Right lobe of liver (tissue), 4 donors: ENCODE results near the gene AGAP3.
A peak's percentile ranks its signal among the peaks of the same experiment; 100 is the strongest.

Experiments
- POLR2A ChIP-seq: fragments of 450-650 bp; IDR thresholded peaks from one replicate; pipeline ENCODE4 v1.6.1; 2017; ENCODE audit warnings: antibody characterized with exemption, mild to moderate bottlenecking
- TF ChIP-seq, protein P1 (sequence below), 4 donors: fragments of 200-600 bp in 3 of 4; fragments of 450-650 bp in 1 of 4; IDR thresholded peaks; one replicate each; pipeline versions ENCODE4 v1.5.1 to v1.8.0; 2016 to 2022; ENCODE audit warnings: antibody characterized with exemption in 4 of 4, mild to moderate bottlenecking in 2 of 4
- donor health status: DM: no; HTN: no; CAD: no.
- donor health status: DM: no; HTN: no; CAD: no.
- donor health status: DM: no; HTN: yes; CAD: no.

DNA sequence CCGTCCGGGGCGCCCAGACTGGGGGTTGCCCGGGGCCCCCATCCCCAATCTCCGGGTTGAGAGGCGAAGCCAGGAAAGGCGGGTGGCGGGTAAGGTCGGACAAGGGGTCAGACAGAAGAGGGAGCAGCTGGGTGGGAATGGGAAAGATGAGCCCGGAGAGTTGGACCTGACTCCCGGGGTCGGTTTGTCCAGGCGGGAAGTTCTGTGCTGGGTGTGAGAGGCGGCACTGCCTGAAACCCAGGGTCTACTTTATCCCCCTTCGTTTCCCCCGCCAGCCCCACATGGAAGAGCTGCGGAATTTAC lies 26.2 kb upstream of the AGAP3 start:
- TF ChIP-seq POLR2A: no peak
- TF ChIP-seq, protein P1, sequence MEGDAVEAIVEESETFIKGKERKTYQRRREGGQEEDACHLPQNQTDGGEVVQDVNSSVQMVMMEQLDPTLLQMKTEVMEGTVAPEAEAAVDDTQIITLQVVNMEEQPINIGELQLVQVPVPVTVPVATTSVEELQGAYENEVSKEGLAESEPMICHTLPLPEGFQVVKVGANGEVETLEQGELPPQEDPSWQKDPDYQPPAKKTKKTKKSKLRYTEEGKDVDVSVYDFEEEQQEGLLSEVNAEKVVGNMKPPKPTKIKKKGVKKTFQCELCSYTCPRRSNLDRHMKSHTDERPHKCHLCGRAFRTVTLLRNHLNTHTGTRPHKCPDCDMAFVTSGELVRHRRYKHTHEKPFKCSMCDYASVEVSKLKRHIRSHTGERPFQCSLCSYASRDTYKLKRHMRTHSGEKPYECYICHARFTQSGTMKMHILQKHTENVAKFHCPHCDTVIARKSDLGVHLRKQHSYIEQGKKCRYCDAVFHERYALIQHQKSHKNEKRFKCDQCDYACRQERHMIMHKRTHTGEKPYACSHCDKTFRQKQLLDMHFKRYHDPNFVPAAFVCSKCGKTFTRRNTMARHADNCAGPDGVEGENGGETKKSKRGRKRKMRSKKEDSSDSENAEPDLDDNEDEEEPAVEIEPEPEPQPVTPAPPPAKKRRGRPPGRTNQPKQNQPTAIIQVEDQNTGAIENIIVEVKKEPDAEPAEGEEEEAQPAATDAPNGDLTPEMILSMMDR (IDR thresholded peaks at IDR 0.05): peak in 1 of 4 donors; percentile 2
